ENCODE data around the gene THY1.

Gene THY1

DNA sequence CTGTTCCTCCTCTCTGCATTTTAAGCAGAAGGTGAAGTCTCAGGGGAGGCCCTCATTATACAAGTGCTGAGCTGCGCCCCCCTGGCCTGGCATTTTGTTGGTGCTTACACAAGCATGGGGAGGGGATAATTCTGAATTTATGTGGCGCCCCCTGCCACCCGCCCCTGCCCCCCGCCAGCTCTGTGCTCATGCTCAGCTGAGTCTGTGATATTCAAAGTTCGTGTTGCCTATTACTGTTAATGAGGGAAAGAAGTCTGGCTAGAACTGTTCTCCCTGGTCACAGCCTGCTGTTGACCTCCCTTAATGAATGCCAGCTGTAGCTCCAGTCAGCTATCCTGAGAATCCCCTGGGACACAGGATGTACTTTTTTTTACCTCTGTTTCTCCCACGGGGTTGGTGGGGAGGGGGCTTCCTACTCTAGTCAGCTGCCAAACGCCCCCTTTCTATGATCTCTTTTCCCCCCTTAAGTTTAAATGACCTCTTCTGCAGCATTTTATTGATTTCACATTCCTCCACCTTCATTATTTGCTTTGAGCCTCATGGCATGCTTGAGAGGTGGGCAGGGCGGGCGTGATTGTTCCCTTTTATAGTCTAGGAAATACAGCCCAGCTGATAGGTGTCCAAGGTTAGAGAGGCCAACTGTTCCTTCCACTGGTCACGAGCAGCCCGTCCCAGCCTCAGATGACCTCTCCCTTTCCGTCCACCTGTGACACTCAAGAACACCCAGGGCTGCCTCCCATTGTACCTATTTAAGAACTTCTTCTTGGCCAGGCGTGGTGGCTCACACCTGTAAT is 53.6 kb downstream of the THY1 start:
- no peak for DNase-seq (ENCODE audit: low read depth)

- no peak for DNase-seq (ENCODE audit: low read depth)
Observed at GRCh38 chr11:119368121-119369034, 54.6 kb downstream of the THY1 start.

DNA sequence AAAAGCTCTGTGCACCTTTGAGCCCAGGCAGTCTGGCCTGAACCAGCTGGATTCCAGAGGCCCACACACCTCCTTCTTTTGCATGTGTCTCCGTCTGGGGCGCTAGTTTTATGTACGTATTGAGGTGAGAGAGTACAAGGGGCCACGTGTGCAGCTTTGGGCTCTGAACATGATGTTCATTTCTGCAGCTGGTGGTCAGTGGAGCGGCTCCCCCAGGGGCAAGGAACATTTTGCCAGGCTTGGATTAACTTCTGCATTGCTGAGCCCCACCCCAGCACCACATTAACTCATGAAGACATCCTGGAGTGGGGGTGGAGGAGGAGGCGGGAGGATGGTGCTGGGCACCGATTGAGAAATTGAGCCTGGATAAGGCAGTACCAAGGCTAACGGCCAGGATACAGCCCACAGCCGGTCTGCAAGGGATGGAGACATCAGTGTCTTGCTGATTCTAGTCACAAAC is 55.3 kb downstream of the THY1 start:
- DNase-seq (ENCODE audit: low read depth) = no peak

All from activated T-cell treated with anti-CD3 and anti-CD28 coated beads for 48 hours (primary cell).